ENCODE results near the gene RORC. TPM values are rescaled to one million over a fixed set of nuclear protein-coding genes. Genes with fewer than 3 reads are reported as not detected.

RORC gene
- polyA plus RNA-seq, 1 experiment = not detected

- DNase-seq (ENCODE audit: low read depth, low spot score) = no peak
- POLR2A ChIA-PET = no interaction called here
- H3K27ac ChIP-seq (ENCODE audit: low read depth, low read length) = no peak overlapping the region
- CTCF ChIA-PET = interaction anchor here (1.5 kb wide), 1 partner anchor 13 kb away, joined by 5 read pairs; no protein-coding TSS in a partner anchor
- no peak overlapping the region for H3K4me3 ChIP-seq (ENCODE audit: low read depth, low read length)
- H3K9me3 ChIP-seq (ENCODE audit: control insufficient read depth, insufficient read depth, low read length) = no peaks in the 10 kb centered on the region; the same call in 1 of the 2 replicates
- no peak for TF ChIP-seq CTCF (IDR thresholded peaks at IDR 0.05; ENCODE audit: low read depth, low read length)
- peaks cover 53% of the 10 kb centered on the region for H3K27me3 ChIP-seq (ENCODE audit: control insufficient read depth, insufficient read depth, low read length)
Observed at GRCh38 chr1:151833172-151833900, 1.7 kb upstream of the RORC start.

- CTCF ChIA-PET = no interaction called here
- H3K27me3 ChIP-seq (ENCODE audit: control insufficient read depth, insufficient read depth, low read length) = peaks cover 54% of the 10 kb centered on the region
- no peaks in the 10 kb centered on the region; the same call in 1 of the 2 replicates for H3K9me3 ChIP-seq (ENCODE audit: control insufficient read depth, insufficient read depth, low read length)
- TF ChIP-seq CTCF (IDR thresholded peaks at IDR 0.05; ENCODE audit: low read depth, low read length) = no peak
- POLR2A ChIA-PET = no interaction called here
- no peak for DNase-seq (ENCODE audit: low read depth, low spot score)
- no peak overlapping the region for H3K27ac ChIP-seq (ENCODE audit: low read depth, low read length)
- H3K4me3 ChIP-seq (ENCODE audit: low read depth, low read length) = no peak overlapping the region
Observed at GRCh38 chr1:151832318-151832980, 847 bp upstream of the RORC start.

- ChIA-PET CTCF (no interaction called here), POLR2A (no interaction called here)
- H3K9me3 ChIP-seq (ENCODE audit: control insufficient read depth, insufficient read depth, low read length) = no peaks in the 10 kb centered on the region; the same call in 1 of the 2 replicates
- H3K27me3 ChIP-seq (ENCODE audit: control insufficient read depth, insufficient read depth, low read length) = peaks cover 47% of the 10 kb centered on the region
- no peak for TF ChIP-seq CTCF (IDR thresholded peaks at IDR 0.05; ENCODE audit: low read depth, low read length)
- no peak overlapping the region for H3K4me3 ChIP-seq (ENCODE audit: low read depth, low read length)
- H3K27ac ChIP-seq (ENCODE audit: low read depth, low read length) = no peak overlapping the region
- no peak for DNase-seq (ENCODE audit: low read depth, low spot score)
Observed at GRCh38 chr1:151831256-151831591, 378 bp downstream of the RORC start.

GRCh38 chr1:151830055-151830454 is 1.5 kb downstream of the RORC start:
- POLR2A ChIA-PET = no interaction called here

More at GRCh38 chr1:151830055-151830454, 1.5 kb downstream of the RORC start:
- Histone ChIP-seq H3K27me3 (ENCODE audit: control insufficient read depth, insufficient read depth, low read length) (peaks cover 51% of the 10 kb centered on the region), H3K9me3 (ENCODE audit: control insufficient read depth, insufficient read depth, low read length) (no peaks in the 10 kb centered on the region; the same call in 1 of the 2 replicates), H3K4me3 (ENCODE audit: low read depth, low read length) (no peak overlapping the region), H3K27ac (ENCODE audit: low read depth, low read length) (no peak overlapping the region)
- no peak for DNase-seq (ENCODE audit: low read depth, low spot score)
- no peak for TF ChIP-seq CTCF (IDR thresholded peaks at IDR 0.05; ENCODE audit: low read depth, low read length)
- CTCF ChIA-PET = no interaction called here
